MCF 10A (cell line): ENCODE measurements around the gene AUTS2. TPM values are rescaled to one million over a fixed set of nuclear protein-coding genes. Genes with fewer than 3 reads are reported as not detected.

Experiments used
- BruUV-seq: library from RNA; stranded (reverse); fragments of 400-500 nt; replicated peaks from 2 replicates; lab custom pipeline; 2021; lab: Mats Ljungman, UMichigan
- CTCF ChIA-PET: fragments of 300-600 bp; sonication (Branson Sonifier 250); formaldehyde crosslinking; extraction: SDS; loops from one replicate; lab custom pipeline; 2021; ENCODE audit warnings: antibody characterized with exemption, inconsistent platforms; lab: Yijun Ruan, JAX
- POLR2A ChIA-PET: fragments of 300-600, 350-650 bp; sonication (Branson Sonifier 250); formaldehyde crosslinking; extraction: SDS; loops from one replicate; lab custom pipeline; 2020; ENCODE audit warnings: antibody characterized with exemption, inconsistent platforms; lab: Yijun Ruan, JAX
- DNase-seq: peaks from one replicate; pipeline ENCODE4 v3.0.0-alpha.2; 2018; ENCODE audit not compliant: unreplicated experiment
- H3K27ac Mint-ChIP-seq: one replicate; pipeline ENCODE4 v1.8.0; 2022; ENCODE audit warnings: mild to moderate bottlenecking, low read depth, mixed read lengths; ENCODE audit not compliant: unreplicated experiment
- H3K27me3 Mint-ChIP-seq: one replicate; pipeline ENCODE4 v1.8.0; 2022; ENCODE audit warnings: mixed read lengths; ENCODE audit not compliant: insufficient read depth, unreplicated experiment
- H3K36me3 Mint-ChIP-seq: one replicate; pipeline ENCODE4 v1.8.0; 2022; ENCODE audit warnings: mild to moderate bottlenecking, moderate library complexity, mixed read lengths; ENCODE audit not compliant: insufficient read depth, unreplicated experiment
- H3K4me1 Mint-ChIP-seq: one replicate; pipeline ENCODE4 v1.8.0; 2022; ENCODE audit warnings: mixed read lengths; ENCODE audit not compliant: insufficient read depth, unreplicated experiment
- H3K4me3 Mint-ChIP-seq: one replicate; pipeline ENCODE4 v1.8.0; 2022; ENCODE audit warnings: mild to moderate bottlenecking, moderate library complexity, mixed read lengths; ENCODE audit not compliant: unreplicated experiment
- H3K9me3 Mint-ChIP-seq: one replicate; pipeline ENCODE4 v1.8.0; 2022; ENCODE audit warnings: mixed read lengths; ENCODE audit not compliant: unreplicated experiment
- intact Hi-C: fragments of 100-400 bp; cut with micrococcal nuclease; formaldehyde crosslinking; loops from 2 replicates; pipeline ENCODE4 v1.14.1; 2022
- total RNA-seq: library from RNA; stranded (reverse); gene quantifications from 2 replicates; pipeline ENCODE4 v1.2.3, GENCODE V29; 2022
- TF ChIP-seq, protein P1 (sequence below): fragments of 200-600 bp; IDR thresholded peaks from one replicate; pipeline ENCODE4 v1.8.0; 2022; ENCODE audit warnings: antibody characterized with exemption, mild to moderate bottlenecking; ENCODE audit not compliant: unreplicated experiment

The AUTS2 gene
- total RNA-seq, 1 experiment from 2014 or later = 1.3 TPM

- ChIA-PET POLR2A (no interaction called here), CTCF (no interaction called here)
- H3K27me3 Mint-ChIP-seq = no peaks in the 10 kb centered on the region
- H3K9me3 Mint-ChIP-seq = peaks cover 19% of the 10 kb centered on the region
- DNase-seq = no peak
- H3K27ac Mint-ChIP-seq = no peak overlapping the region
- no peaks in the 10 kb centered on the region for H3K4me1 Mint-ChIP-seq
- TF ChIP-seq, protein P1, sequence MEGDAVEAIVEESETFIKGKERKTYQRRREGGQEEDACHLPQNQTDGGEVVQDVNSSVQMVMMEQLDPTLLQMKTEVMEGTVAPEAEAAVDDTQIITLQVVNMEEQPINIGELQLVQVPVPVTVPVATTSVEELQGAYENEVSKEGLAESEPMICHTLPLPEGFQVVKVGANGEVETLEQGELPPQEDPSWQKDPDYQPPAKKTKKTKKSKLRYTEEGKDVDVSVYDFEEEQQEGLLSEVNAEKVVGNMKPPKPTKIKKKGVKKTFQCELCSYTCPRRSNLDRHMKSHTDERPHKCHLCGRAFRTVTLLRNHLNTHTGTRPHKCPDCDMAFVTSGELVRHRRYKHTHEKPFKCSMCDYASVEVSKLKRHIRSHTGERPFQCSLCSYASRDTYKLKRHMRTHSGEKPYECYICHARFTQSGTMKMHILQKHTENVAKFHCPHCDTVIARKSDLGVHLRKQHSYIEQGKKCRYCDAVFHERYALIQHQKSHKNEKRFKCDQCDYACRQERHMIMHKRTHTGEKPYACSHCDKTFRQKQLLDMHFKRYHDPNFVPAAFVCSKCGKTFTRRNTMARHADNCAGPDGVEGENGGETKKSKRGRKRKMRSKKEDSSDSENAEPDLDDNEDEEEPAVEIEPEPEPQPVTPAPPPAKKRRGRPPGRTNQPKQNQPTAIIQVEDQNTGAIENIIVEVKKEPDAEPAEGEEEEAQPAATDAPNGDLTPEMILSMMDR = no peak
- H3K36me3 Mint-ChIP-seq = no peaks in the 10 kb centered on the region
- BruUV-seq = no TSS peak
- no peak overlapping the region for H3K4me3 Mint-ChIP-seq
- intact Hi-C loops = no loop called here
Observed at GRCh38 chr7:70657571-70657970, 1059.3 kb downstream of the AUTS2 start.

DNA sequence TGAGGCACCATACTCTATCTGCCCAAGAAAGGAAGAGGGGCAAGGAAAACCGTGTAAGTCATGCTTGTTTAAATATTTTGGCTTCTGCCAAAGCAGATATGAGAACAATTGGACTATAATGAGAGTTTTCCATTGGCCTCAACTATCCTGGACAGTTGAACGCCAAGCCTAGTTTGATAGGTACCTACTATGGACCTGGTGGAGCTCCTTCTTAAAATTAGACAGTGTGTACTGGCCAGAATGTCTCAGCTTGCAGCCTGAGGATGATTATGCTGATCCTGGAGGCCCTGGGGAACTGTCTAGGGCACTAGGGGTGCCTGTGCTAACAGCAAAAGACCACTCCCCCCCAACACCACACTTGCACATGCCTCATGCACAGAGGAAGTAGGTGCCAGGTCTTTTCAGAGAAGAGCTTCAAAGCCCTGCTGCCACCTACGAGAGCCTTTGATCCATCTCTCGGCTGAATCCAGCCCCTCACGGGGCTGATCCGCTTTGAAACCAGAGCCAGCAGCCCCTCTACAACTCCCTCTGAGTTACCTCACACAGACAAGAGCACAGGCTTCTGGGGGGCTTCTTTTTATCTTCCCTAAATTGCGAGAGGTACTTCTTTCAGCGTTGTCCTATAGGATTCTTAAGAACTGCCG lies 1059.8 kb downstream of the AUTS2 start:
- no peaks in the 10 kb centered on the region for H3K4me1 Mint-ChIP-seq
- ChIA-PET POLR2A (no interaction called here), CTCF (no interaction called here)
- no peak for DNase-seq
- H3K4me3 Mint-ChIP-seq = no peak overlapping the region
- intact Hi-C loops = no loop called here
- H3K27ac Mint-ChIP-seq = no peak overlapping the region
- peaks cover 17% of the 10 kb centered on the region for H3K9me3 Mint-ChIP-seq
- H3K36me3 Mint-ChIP-seq = no peaks in the 10 kb centered on the region
- no peaks in the 10 kb centered on the region for H3K27me3 Mint-ChIP-seq
- TF ChIP-seq, protein P1 = no peak
- BruUV-seq = no TSS peak

GRCh38 chr7:70659263-70659662 lies 1061.0 kb downstream of the AUTS2 start:
- Mint-ChIP-seq H3K9me3 (peaks cover 8% of the 10 kb centered on the region), H3K4me1 (no peaks in the 10 kb centered on the region), H3K27me3 (no peaks in the 10 kb centered on the region), H3K27ac (no peak overlapping the region), H3K36me3 (no peaks in the 10 kb centered on the region), H3K4me3 (no peak overlapping the region)
- intact Hi-C loops = no loop called here
- ChIA-PET CTCF (no interaction called here), POLR2A (no interaction called here)
- no TSS peak for BruUV-seq
- DNase-seq = no peak
- TF ChIP-seq, protein P1 = no peak

GRCh38 chr7:70660154-70660818 lies 1062.0 kb downstream of the AUTS2 start:
- Mint-ChIP-seq H3K4me1 (no peaks in the 10 kb centered on the region), H3K27ac (no peak overlapping the region), H3K36me3 (no peaks in the 10 kb centered on the region), H3K27me3 (no peaks in the 10 kb centered on the region), H3K9me3 (peaks cover 8% of the 10 kb centered on the region), H3K4me3 (no peak overlapping the region)
- no peak for DNase-seq
- intact Hi-C loops = no loop called here
- ChIA-PET POLR2A (no interaction called here), CTCF (no interaction called here)
- TF ChIP-seq, protein P1 = no peak
- no TSS peak for BruUV-seq
